ENCODE results near the gene DNAH2. TPM values are rescaled to one million over a fixed set of nuclear protein-coding genes. Genes with fewer than 3 reads are reported as not detected.

The DNAH2 gene
- total and polyA plus RNA-seq, 2 donors (not counting 1 experiment from before 2014, with no cell fraction given), result 0.08 to 0.17 TPM

DNA sequence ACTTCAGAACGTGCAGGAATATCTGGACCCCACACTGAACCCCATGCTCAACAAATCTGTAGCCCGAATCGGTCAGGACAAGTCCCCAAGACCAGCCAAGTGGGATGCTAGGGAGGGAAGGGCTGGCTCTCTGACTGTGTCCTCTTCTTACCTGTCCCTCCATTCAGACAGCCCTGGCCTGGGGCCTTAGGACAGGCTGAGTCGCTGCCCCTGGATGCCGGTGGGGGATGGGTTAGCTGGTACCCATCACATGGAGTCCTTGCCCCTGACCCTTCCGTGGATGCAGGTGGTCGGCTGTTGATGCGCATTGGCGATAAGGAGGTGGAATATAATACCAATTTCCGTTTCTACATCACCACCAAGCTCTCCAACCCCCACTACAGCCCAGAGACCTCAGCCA, 100.5 kb downstream of the DNAH2 start:
- no peak overlapping the region for H3K4me3 ChIP-seq (replicated peaks in 1 of 4; ENCODE audit: control extremely low read depth in 1 of 4, insufficient read depth in 1 of 4, low read depth in 3 of 4, low read length in 4 of 4)
- H4K20me1 ChIP-seq (ENCODE audit: control insufficient read depth, extremely low read depth, insufficient read depth, low read length), result no peaks in the 10 kb centered on the region
- no peaks in the 10 kb centered on the region for H3K9me3 ChIP-seq (ENCODE audit: control insufficient read depth, insufficient read depth, low read depth, low read length)
- H3K9ac ChIP-seq (ENCODE audit: insufficient read depth, low read length), result no peak overlapping the region
- no peak overlapping the region for H2AFZ ChIP-seq (ENCODE audit: low read length)
- H3K27me3 ChIP-seq (ENCODE audit: control insufficient read depth, insufficient read depth, low read length), result peaks cover 15% of the 10 kb centered on the region
- no peak overlapping the region for H3K4me2 ChIP-seq (ENCODE audit: extremely low read depth, insufficient read depth, low read length)
- no peak for TF ChIP-seq CTCF (conservative IDR thresholded peaks at IDR 0.05 in 1 of 2, IDR thresholded peaks at IDR 0.05 in 1 of 2; ENCODE audit: low read depth in 1 of 2, low read length in 2 of 2)
- no peak for TF ChIP-seq EZH2 (IDR thresholded peaks at IDR 0.05; ENCODE audit: low read length, missing control alignments)
- no peaks in the 10 kb centered on the region for H3K79me2 ChIP-seq (ENCODE audit: control insufficient read depth, insufficient read depth, low read length)
- H3K4me1 ChIP-seq (ENCODE audit: control insufficient read depth, extremely low read depth, insufficient read depth, low read length), result no peaks in the 10 kb centered on the region
- H3K36me3 ChIP-seq (ENCODE audit: control insufficient read depth, insufficient read depth, low read length), result no peaks in the 10 kb centered on the region
- H3K27ac ChIP-seq (ENCODE audit: insufficient read depth, low read length), result no peak overlapping the region
- DNase-seq (ENCODE audit: low read depth in 2 of 2), result no peak

DNA sequence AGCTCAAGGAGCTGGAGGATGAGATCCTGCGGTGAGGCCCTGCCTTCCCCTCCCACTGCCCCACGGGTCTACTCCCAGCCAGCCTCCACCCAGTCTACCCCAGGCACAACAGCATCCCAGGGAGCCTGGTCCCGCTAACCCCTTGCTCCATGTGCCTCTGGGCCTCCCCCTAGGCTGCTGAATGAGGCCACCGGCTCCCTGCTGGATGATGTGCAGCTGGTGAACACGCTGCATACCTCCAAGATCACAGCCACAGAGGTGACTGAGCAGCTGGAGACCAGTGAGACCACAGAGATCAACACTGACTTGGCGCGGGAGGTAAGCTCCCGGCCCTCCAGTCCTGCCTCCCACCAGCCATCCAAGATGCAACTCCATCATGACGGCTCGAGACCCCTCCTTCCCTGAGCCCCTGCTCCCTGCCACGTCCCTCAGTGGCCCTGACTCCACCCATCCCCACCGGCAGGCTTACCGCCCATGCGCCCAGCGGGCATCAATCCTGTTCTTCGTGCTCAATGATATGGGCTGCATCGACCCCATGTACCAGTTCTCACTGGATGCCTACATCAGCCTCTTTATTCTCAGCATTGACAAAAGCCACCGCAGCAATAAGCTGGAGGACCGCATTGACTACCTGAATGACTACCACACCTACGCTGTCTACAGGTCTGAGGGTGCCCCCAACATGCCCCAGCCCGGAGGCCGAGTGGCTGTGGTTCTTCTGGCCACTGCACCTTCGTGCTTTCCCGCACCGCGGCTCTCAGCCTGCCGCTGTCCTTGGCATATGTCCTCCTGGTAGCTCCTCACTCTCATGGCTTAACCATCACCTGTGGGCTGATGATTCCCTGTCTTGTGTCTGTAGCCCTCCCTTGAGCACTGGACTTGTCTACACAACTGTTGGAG, 101.5 kb downstream of the DNAH2 start:
- Histone ChIP-seq H4K20me1 (ENCODE audit: control insufficient read depth, extremely low read depth, insufficient read depth, low read length) (no peaks in the 10 kb centered on the region), H3K9me3 (ENCODE audit: control insufficient read depth, insufficient read depth, low read depth, low read length) (no peaks in the 10 kb centered on the region), H3K9ac (ENCODE audit: insufficient read depth, low read length) (no peak overlapping the region), H3K4me3 (replicated peaks in 1 of 4; ENCODE audit: control extremely low read depth in 1 of 4, insufficient read depth in 1 of 4, low read depth in 3 of 4, low read length in 4 of 4) (no peak overlapping the region), H3K4me2 (ENCODE audit: extremely low read depth, insufficient read depth, low read length) (no peak overlapping the region), H3K27me3 (ENCODE audit: control insufficient read depth, insufficient read depth, low read length) (peaks cover 15% of the 10 kb centered on the region), H3K4me1 (ENCODE audit: control insufficient read depth, extremely low read depth, insufficient read depth, low read length) (no peaks in the 10 kb centered on the region), H3K79me2 (ENCODE audit: control insufficient read depth, insufficient read depth, low read length) (no peaks in the 10 kb centered on the region), H2AFZ (ENCODE audit: low read length) (no peak overlapping the region), H3K27ac (ENCODE audit: insufficient read depth, low read length) (no peak overlapping the region), H3K36me3 (ENCODE audit: control insufficient read depth, insufficient read depth, low read length) (no peaks in the 10 kb centered on the region)
- no peak for DNase-seq (ENCODE audit: low read depth in 2 of 2)
- TF ChIP-seq EZH2 (IDR thresholded peaks at IDR 0.05; ENCODE audit: low read length, missing control alignments) (no peak), CTCF (conservative IDR thresholded peaks at IDR 0.05 in 1 of 2, IDR thresholded peaks at IDR 0.05 in 1 of 2; ENCODE audit: low read depth in 1 of 2, low read length in 2 of 2) (no peak)

GRCh38 chr17:7820231-7820630, 102.7 kb downstream of the DNAH2 start:
- DNase-seq (ENCODE audit: low read depth in 2 of 2), result no peak
- no peaks in the 10 kb centered on the region for H4K20me1 ChIP-seq (ENCODE audit: control insufficient read depth, extremely low read depth, insufficient read depth, low read length)
- peaks cover 15% of the 10 kb centered on the region for H3K27me3 ChIP-seq (ENCODE audit: control insufficient read depth, insufficient read depth, low read length)
- no peak overlapping the region for H3K4me3 ChIP-seq (replicated peaks in 1 of 4; ENCODE audit: control extremely low read depth in 1 of 4, insufficient read depth in 1 of 4, low read depth in 3 of 4, low read length in 4 of 4)
- no peaks in the 10 kb centered on the region for H3K79me2 ChIP-seq (ENCODE audit: control insufficient read depth, insufficient read depth, low read length)
- TF ChIP-seq EZH2 (IDR thresholded peaks at IDR 0.05; ENCODE audit: low read length, missing control alignments) (no peak), CTCF (conservative IDR thresholded peaks at IDR 0.05 in 1 of 2, IDR thresholded peaks at IDR 0.05 in 1 of 2; ENCODE audit: low read depth in 1 of 2, low read length in 2 of 2) (no peak)
- H3K4me1 ChIP-seq (ENCODE audit: control insufficient read depth, extremely low read depth, insufficient read depth, low read length), result no peaks in the 10 kb centered on the region
- H3K9me3 ChIP-seq (ENCODE audit: control insufficient read depth, insufficient read depth, low read depth, low read length), result no peaks in the 10 kb centered on the region
- no peak overlapping the region for H3K27ac ChIP-seq (ENCODE audit: insufficient read depth, low read length)
- no peak overlapping the region for H3K9ac ChIP-seq (ENCODE audit: insufficient read depth, low read length)
- H2AFZ ChIP-seq (ENCODE audit: low read length), result no peak overlapping the region
- H3K36me3 ChIP-seq (ENCODE audit: control insufficient read depth, insufficient read depth, low read length), result no peaks in the 10 kb centered on the region
- H3K4me2 ChIP-seq (ENCODE audit: extremely low read depth, insufficient read depth, low read length), result no peak overlapping the region

Data from fibroblast of lung (primary cell).